B cell (primary cell): ENCODE measurements around the gene FRS3. TPM values are rescaled to one million over a fixed set of nuclear protein-coding genes. Genes with fewer than 3 reads are reported as not detected.

Experiments
- ATAC-seq: fragments of 200-7000 bp; cut with Tn5 transposase; one replicate; pipeline ENCODE4 v1.10.0; 2021; ENCODE audit warnings: low read depth, mild to moderate bottlenecking, moderate number of reproducible peaks, moderate library complexity
- CTCF ChIA-PET: fragments of 350-600 bp; sonication (Branson Sonifier 250); formaldehyde crosslinking; loops from one replicate; lab custom pipeline; 2021; ENCODE audit warnings: antibody characterized with exemption, inconsistent platforms; lab: Charles Lee
- POLR2A ChIA-PET: fragments of 350-600 bp; sonication (Branson Sonifier 250); formaldehyde crosslinking; loops from one replicate; lab custom pipeline; 2021; ENCODE audit warnings: antibody characterized with exemption; lab: Charles Lee
- DNase-seq: peaks from one replicate; pipeline ENCODE4 v3.0.0; 2013
- H2AFZ ChIP-seq: 2 replicates; pipeline ENCODE4 v1.6.1; 2012; ENCODE audit warnings: mild to moderate bottlenecking, low read depth, low read length; ENCODE audit not compliant: insufficient read depth, poor library complexity, severe bottlenecking
- H3K27ac ChIP-seq, 2 donors: 1 replicate in 1 of 2; 2 replicates in 1 of 2; pipeline ENCODE4 v1.5.1; 2012 to 2013; ENCODE audit warnings: low read length in 2 of 2, mild to moderate bottlenecking in 2 of 2, moderate library complexity in 1 of 2
- H3K27me3 ChIP-seq, 4 experiments: fragments of 200-600 bp in 1 of 4; sonication (generic) in 1 of 4; replicated peaks in 1 of 4; 1 replicate in 2 of 4; 2 replicates in 2 of 4; pipeline versions ENCODE4 v1.6.1 to v1.7.0; 2013 to 2016; ENCODE audit warnings: low read length in 3 of 4, mild to moderate bottlenecking in 2 of 4, mixed read lengths in 1 of 4, moderate library complexity in 1 of 4; ENCODE audit not compliant: insufficient read depth in 4 of 4, control insufficient read depth in 3 of 4; ENCODE audit errors: control extremely low read depth in 1 of 4
- H3K36me3 ChIP-seq, 2 experiments: replicated peaks in 1 of 2; 1 replicate in 1 of 2; 2 replicates in 1 of 2; pipeline versions ENCODE4 v1.6.1 to v1.7.1; 2013; ENCODE audit warnings: low read length in 1 of 2; ENCODE audit not compliant: insufficient read depth in 2 of 2, control insufficient read depth in 1 of 2; ENCODE audit errors: control extremely low read depth in 1 of 2, extremely low read depth in 1 of 2
- H3K4me1 ChIP-seq, 2 donors: fragments of 200-600 bp in 1 of 2; sonication (generic) in 1 of 2; 1 replicate in 1 of 2; 2 replicates in 1 of 2; pipeline versions ENCODE4 v1.5.1 to v1.6.1; 2013 to 2017; ENCODE audit warnings: low read length in 2 of 2; ENCODE audit not compliant: control insufficient read depth in 2 of 2, insufficient read depth in 2 of 2
- H3K4me2 ChIP-seq: replicated peaks from 2 replicates; pipeline ENCODE3; 2012; ENCODE audit warnings: mild to moderate bottlenecking, low read depth, low read length; ENCODE audit not compliant: poor library complexity, severe bottlenecking
- H3K4me3 ChIP-seq, 5 experiments: fragments of 200-600 bp in 1 of 5; sonication (generic) in 1 of 5; 1 replicate in 3 of 5; 2 replicates in 2 of 5; pipeline versions ENCODE4 v1.5.1 to v1.7.0; 2011 to 2016; ENCODE audit warnings: low read length in 4 of 5, mild to moderate bottlenecking in 4 of 5, low read depth in 2 of 5, control low read depth in 1 of 5, moderate library complexity in 1 of 5; ENCODE audit not compliant: insufficient read depth in 1 of 5; ENCODE audit errors: control extremely low read depth in 1 of 5, extremely low read depth in 1 of 5
- H3K79me2 ChIP-seq: fragments of 200-600 bp; sonication (generic); one replicate; pipeline ENCODE4 v1.6.0; 2016; ENCODE audit warnings: low read length; ENCODE audit not compliant: control insufficient read depth, insufficient read depth
- H3K9ac ChIP-seq: fragments of 200-600 bp; sonication (generic); 2 replicates; pipeline ENCODE4 v1.6.1; 2017; ENCODE audit warnings: mild to moderate bottlenecking, low read length, moderate library complexity
- H3K9me3 ChIP-seq, 3 donors: one replicate each; pipeline versions ENCODE4 v1.6.1 to v1.7.1; 2013; ENCODE audit warnings: low read length in 2 of 3; ENCODE audit not compliant: control insufficient read depth in 2 of 3, insufficient read depth in 1 of 3; ENCODE audit errors: control extremely low read depth in 1 of 3
- H4K20me1 ChIP-seq: 2 replicates; pipeline ENCODE4 v1.6.0; 2012; ENCODE audit warnings: mild to moderate bottlenecking, low read length; ENCODE audit not compliant: insufficient read depth, control insufficient read depth, poor library complexity, severe bottlenecking
- H3K27ac Mint-ChIP-seq: one replicate; pipeline ENCODE4 v1.8.0; 2021; ENCODE audit warnings: mixed read lengths
- H3K27me3 Mint-ChIP-seq: one replicate; pipeline ENCODE4 v1.8.0; 2021; ENCODE audit warnings: mixed read lengths
- H3K4me1 Mint-ChIP-seq: one replicate; pipeline ENCODE4 v1.8.0; 2021; ENCODE audit warnings: mixed read lengths
- H3K4me3 Mint-ChIP-seq: one replicate; pipeline ENCODE4 v1.8.0; 2021; ENCODE audit warnings: mixed read lengths
- H3K9me3 Mint-ChIP-seq: one replicate; pipeline ENCODE4 v1.8.0; 2022; ENCODE audit warnings: mixed read lengths; ENCODE audit not compliant: insufficient read depth
- CTCF ChIP-seq: fragments of 200-600 bp; IDR thresholded peaks from one replicate; pipeline ENCODE4 v1.8.0; 2022; ENCODE audit warnings: antibody characterized with exemption, mild to moderate bottlenecking
- EZH2 ChIP-seq: IDR thresholded peaks from 2 replicates; pipeline ENCODE4 v1.6.1; 2012; ENCODE audit warnings: borderline replicate concordance, low read depth, mild to moderate bottlenecking, moderate library complexity, low read length; ENCODE audit not compliant: insufficient read depth, poor library complexity, severe bottlenecking
- WGBS: methylation state at CpG from one replicate; pipeline ENCODE4 v1.1.5; 2013; ENCODE audit warnings: missing lambda C conversion rate; ENCODE audit not compliant: insufficient coverage; 5-methylcytosine and 5-hydroxymethylcytosine counted together
- intact Hi-C: fragments of 100-400 bp; cut with micrococcal nuclease; formaldehyde crosslinking; loops from one replicate; pipeline ENCODE4 v1.10.0; 2022
- polyA plus RNA-seq: library from polyadenylated mRNA; depleted of rRNA; stranded (reverse); fragments of >200 nt; gene quantifications from 2 replicates; pipeline ENCODE4 v1.2.3, GENCODE V29; 2012
- total RNA-seq, 2 donors: library from RNA; stranded (reverse); fragments of 120-200 nt in 1 of 2; gene quantifications; 1 replicate in 1 of 2; 2 replicates in 1 of 2; pipeline versions ENCODE4 v1.2.3 to v1.2.4, GENCODE V29; 2013 to 2022

The FRS3 gene
- total and polyA plus RNA-seq, 2 donors (not counting 1 experiment from before 2014, with no cell fraction given), result 9.8 to 12.0 TPM

GRCh38 chr6:41822021-41822420 lies 42.3 kb upstream of the FRS3 start:
- no peak overlapping the region for H3K4me3 ChIP-seq
- ChIA-PET CTCF (interaction anchor here (0.6 kb wide), 1 partner anchor 21 kb away, joined by 3 read pairs; no protein-coding TSS in a partner anchor), POLR2A (no interaction called here)
- no peaks in the 10 kb centered on the region for H3K9me3 Mint-ChIP-seq
- H3K27me3 ChIP-seq, result no peaks in the 10 kb centered on the region
- H3K79me2 ChIP-seq, result no peaks in the 10 kb centered on the region
- no peaks in the 10 kb centered on the region for H3K27me3 Mint-ChIP-seq
- H2AFZ ChIP-seq, result no peak overlapping the region
- H3K4me2 ChIP-seq, result no peak overlapping the region
- no peak overlapping the region for H3K27ac Mint-ChIP-seq
- H3K4me3 Mint-ChIP-seq, result no peak overlapping the region
- H3K27ac ChIP-seq, result no peak overlapping the region
- H3K9ac ChIP-seq, result no peak overlapping the region
- WGBS, result 100% methylated on average over 1 of the region's 1 CpG
- no peaks in the 10 kb centered on the region for H3K36me3 ChIP-seq
- DNase-seq (no peak), ATAC-seq (no peak)
- no peaks in the 10 kb centered on the region for H3K4me1 Mint-ChIP-seq
- intact Hi-C loops, result no loop called here
- no peaks in the 10 kb centered on the region for H3K9me3 ChIP-seq
- no peaks in the 10 kb centered on the region for H3K4me1 ChIP-seq
- TF ChIP-seq CTCF (no peak), EZH2 (no peak)
- H4K20me1 ChIP-seq, result no peaks in the 10 kb centered on the region

GRCh38 chr6:41821266-41821665 lies 41.6 kb upstream of the FRS3 start:
- no peaks in the 10 kb centered on the region for H3K27me3 Mint-ChIP-seq

More at GRCh38 chr6:41821266-41821665, 41.6 kb upstream of the FRS3 start:
- WGBS, result no CpG with 5 or more reads among the region's 4 CpGs
- Histone ChIP-seq H3K4me1 (no peaks in the 10 kb centered on the region), H3K4me3 (no peak overlapping the region), H3K9ac (no peak overlapping the region), H3K4me2 (no peak overlapping the region), H3K27ac (no peak overlapping the region), H2AFZ (no peak overlapping the region), H3K27me3 (no peaks in the 10 kb centered on the region), H4K20me1 (no peaks in the 10 kb centered on the region), H3K9me3 (no peaks in the 10 kb centered on the region), H3K79me2 (no peaks in the 10 kb centered on the region), H3K36me3 (no peaks in the 10 kb centered on the region)
- intact Hi-C loops, result no loop called here
- ChIA-PET CTCF (no interaction called here), POLR2A (no interaction called here)
- H3K27ac Mint-ChIP-seq, result no peak overlapping the region
- H3K9me3 Mint-ChIP-seq, result no peaks in the 10 kb centered on the region
- H3K4me1 Mint-ChIP-seq, result no peaks in the 10 kb centered on the region
- TF ChIP-seq EZH2 (no peak), CTCF (no peak)
- DNase-seq, result no peak
- no peak for ATAC-seq
- no peak overlapping the region for H3K4me3 Mint-ChIP-seq
